GM18868 (cell line): Measurements from ENCODE around the gene C19orf67.

Experiments used
- ATAC-seq: cut with Tn5 transposase; IDR thresholded peaks from one replicate; pipeline ENCODE4 v1.9.1; 2021; ENCODE audit warnings: mild to moderate bottlenecking, moderate library complexity; ENCODE audit not compliant: unreplicated experiment

Gene C19orf67

DNA sequence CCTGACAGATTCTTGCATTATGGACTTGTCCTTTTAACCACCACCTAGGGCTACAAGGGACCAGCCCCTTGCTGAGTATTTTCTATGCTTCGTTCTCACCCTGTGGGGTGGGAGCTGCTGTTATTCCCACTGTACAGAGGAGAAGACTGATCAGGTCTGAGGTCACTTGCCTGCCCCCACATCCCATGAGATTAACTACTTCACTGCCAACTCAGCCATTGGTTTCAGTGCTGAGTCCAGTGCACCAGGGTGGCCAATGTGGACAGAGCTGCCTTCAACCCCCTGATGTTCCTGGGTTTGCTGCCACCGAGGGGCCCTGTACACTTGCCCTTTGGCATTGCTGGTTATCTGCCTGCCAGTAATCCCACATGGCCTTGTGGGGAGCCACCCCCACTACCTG is 25.1 kb upstream of the C19orf67 start:
- ATAC-seq, result no peak

DNA sequence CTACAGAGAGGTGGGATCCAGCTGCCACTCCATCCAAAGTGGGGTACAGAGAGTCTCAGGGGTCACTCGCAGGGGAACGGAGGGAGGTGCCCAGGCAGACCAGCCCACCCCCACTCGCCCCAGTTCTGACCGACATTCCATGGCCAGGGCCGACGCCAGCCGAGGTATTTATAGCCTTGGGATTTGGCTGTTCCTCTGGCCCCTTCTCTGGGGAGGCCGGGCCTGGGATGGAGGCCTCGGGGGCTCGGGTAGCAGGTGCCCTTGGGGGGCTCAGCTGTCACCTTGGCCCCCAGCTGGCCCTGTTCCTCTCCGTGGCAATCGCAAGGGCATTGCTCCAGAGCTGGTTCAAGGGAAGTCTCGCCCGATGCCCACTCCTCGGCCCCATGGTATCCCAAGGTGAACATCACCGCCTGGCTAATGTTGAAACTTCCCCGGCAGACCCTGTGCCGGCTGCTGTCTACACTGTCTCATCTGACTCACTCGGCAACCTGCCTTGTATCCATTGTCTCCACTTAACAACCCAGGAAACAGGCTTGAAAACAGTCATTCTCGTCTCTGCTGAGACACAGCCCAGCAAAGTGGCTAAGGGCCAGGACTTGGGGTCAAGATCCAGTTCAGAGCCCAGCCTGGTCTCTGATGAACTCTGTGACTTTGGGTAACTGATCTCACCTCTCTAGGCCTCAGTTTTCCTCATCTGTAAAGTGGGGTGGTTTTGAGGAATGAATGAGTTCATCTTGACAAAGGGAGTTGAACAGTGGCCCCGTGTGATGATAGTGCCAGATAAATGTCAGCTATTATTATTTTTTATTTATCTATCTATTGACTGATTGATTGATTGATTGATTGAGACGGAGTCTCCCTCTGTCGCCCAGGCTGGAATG is 22.2 kb upstream of the C19orf67 start:
- no peak for ATAC-seq

GRCh38 chr19:14106840-14107239 is 21.3 kb upstream of the C19orf67 start:
- ATAC-seq, result no peak

- no peak for ATAC-seq
Measured at GRCh38 chr19:14105680-14106079, 20.1 kb upstream of the C19orf67 start.

- no peak for ATAC-seq
Measured at GRCh38 chr19:14103310-14103709, 17.7 kb upstream of the C19orf67 start.

DNA sequence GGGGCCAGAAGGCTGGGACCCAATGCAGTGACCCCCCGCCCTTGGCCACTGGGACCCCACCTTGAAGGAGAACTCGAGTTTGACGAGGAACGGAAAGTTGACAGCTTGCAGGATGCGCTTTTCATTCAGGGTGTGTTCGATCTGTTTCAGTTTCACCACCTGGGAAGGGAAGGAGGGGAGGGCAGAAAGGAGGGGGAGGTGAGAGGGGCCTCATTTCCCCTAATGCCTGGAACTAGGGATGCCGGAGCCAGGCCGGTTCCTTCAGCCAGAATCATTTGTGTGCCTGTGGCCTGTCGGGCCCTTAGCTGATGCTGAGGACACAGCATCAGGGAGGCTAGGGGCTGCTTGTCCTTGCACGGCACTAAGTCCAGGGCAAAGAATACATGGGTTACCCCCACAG is 17.2 kb upstream of the C19orf67 start:
- no peak for ATAC-seq

- no peak for ATAC-seq
Measured at GRCh38 chr19:14102102-14102696, 16.6 kb upstream of the C19orf67 start.

DNA sequence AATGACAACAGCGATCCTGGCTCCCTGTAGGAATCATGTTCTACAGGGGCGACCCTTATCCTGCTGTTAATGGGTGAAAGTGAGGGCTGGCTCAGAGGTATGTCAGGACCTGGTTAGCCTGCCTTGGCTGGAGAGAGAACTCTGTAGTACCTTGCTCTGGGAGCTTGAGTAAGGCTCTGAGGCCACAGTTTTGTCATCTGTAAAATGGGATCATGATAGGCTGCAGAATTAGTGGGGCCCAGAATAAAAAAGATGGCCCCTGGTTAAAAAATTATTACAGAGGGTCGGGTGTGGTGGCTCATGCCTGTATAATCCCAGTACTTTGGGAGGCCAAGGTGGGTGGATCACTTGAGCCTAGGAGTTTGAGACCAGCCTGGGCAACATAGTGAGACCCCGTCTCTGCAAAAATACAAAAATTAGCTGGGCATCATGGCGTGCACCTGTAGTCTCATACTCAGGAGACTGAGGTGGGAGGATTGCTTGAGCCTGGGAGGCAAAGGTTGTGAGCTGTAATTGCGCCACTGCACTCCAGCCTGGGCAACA is 15.5 kb upstream of the C19orf67 start:
- no peak for ATAC-seq

GRCh38 chr19:14097532-14098151 is 12.1 kb upstream of the C19orf67 start:
- ATAC-seq, result no peak

- ATAC-seq, result no peak
Measured at GRCh38 chr19:14096272-14096992, 10.8 kb upstream of the C19orf67 start.

- no peak for ATAC-seq
Measured at GRCh38 chr19:14094854-14095253, 9.3 kb upstream of the C19orf67 start.

- no peak for ATAC-seq
Measured at GRCh38 chr19:14093117-14093823, 7.7 kb upstream of the C19orf67 start.

GRCh38 chr19:14091813-14092462 is 6.4 kb upstream of the C19orf67 start:
- peak; percentile 20 for ATAC-seq

GRCh38 chr19:14091081-14091812 is 5.7 kb upstream of the C19orf67 start:
- ATAC-seq, result peak; percentile 61

GRCh38 chr19:14090509-14091080 is 5.0 kb upstream of the C19orf67 start, which contains the start of gene SAMD1:
Gene SAMD1 (minus strand): TSS chr19:14090751.
- ATAC-seq, result peak; percentile 36

- ATAC-seq, result peak; percentile 28
Measured at GRCh38 chr19:14089662-14090508, 4.3 kb upstream of the C19orf67 start.

GRCh38 chr19:14089412-14089661 is 3.8 kb upstream of the C19orf67 start:
- no peak for ATAC-seq
